Stimulated activated memory B cell treated with anti-CD40 and anti-IgM and Interleukin-4, amounts not matched to agents 10 μg/mL and 1 μg/mL and 100 μg/mL, for 72 hours (primary cell): ENCODE results near the gene DIS3L.
"Not testable (repeated sequence)": the region's sequence is repeated elsewhere in the genome, so short reads cannot be mapped to it uniquely, and the experiment has no call there.

ENCODE experiments used
- ATAC-seq: fragments of 150-1000 bp; cut with Tn5 transposase; 2 replicates; pipeline ENCODE4 v1.10.0; 2021
- H3K27ac Mint-ChIP-seq: one replicate; pipeline ENCODE4 v1.8.0; 2022; ENCODE audit warnings: mild to moderate bottlenecking, mixed read lengths
- H3K27me3 Mint-ChIP-seq: one replicate; pipeline ENCODE4 v1.8.0; 2022; ENCODE audit warnings: mixed read lengths
- H3K36me3 Mint-ChIP-seq: one replicate; pipeline ENCODE4 v1.8.0; 2022; ENCODE audit warnings: mixed read lengths
- H3K4me1 Mint-ChIP-seq: one replicate; pipeline ENCODE4 v1.8.0; 2022; ENCODE audit warnings: mixed read lengths
- H3K4me3 Mint-ChIP-seq: one replicate; pipeline ENCODE4 v1.8.0; 2022; ENCODE audit warnings: mild to moderate bottlenecking, moderate library complexity, mixed read lengths
- H3K9me3 Mint-ChIP-seq: one replicate; pipeline ENCODE4 v1.8.0; 2022; ENCODE audit warnings: mixed read lengths

The DIS3L gene

GRCh38 chr15:66291816-66292570 is 1.4 kb upstream of the DIS3L start:
- H3K27ac Mint-ChIP-seq = peak overlapping the region; percentile 92
- H3K27me3 Mint-ChIP-seq = no peaks in the 10 kb centered on the region
- H3K4me3 Mint-ChIP-seq = peak overlapping the region; percentile 82
- H3K36me3 Mint-ChIP-seq = no peaks in the 10 kb centered on the region
- H3K9me3 Mint-ChIP-seq = no peaks in the 10 kb centered on the region
- ATAC-seq = no peak
- H3K4me1 Mint-ChIP-seq = peaks cover 36% of the 10 kb centered on the region

GRCh38 chr15:66292571-66293418 is 573 bp upstream of the DIS3L start:
- Mint-ChIP-seq H3K4me3 (peak overlapping the region; percentile 82), H3K27me3 (no peaks in the 10 kb centered on the region), H3K4me1 (peaks cover 36% of the 10 kb centered on the region), H3K36me3 (no peaks in the 10 kb centered on the region), H3K9me3 (no peaks in the 10 kb centered on the region), H3K27ac (peak overlapping the region; percentile 92)
- no peak for ATAC-seq

GRCh38 chr15:66294157-66294931 is 976 bp downstream of the DIS3L start:
- ATAC-seq = peak; percentile 65
- Mint-ChIP-seq H3K4me3 (peak overlapping the region; percentile 83), H3K4me1 (peaks cover 36% of the 10 kb centered on the region), H3K27me3 (no peaks in the 10 kb centered on the region), H3K36me3 (peaks cover 9% of the 10 kb centered on the region), H3K27ac (peak overlapping the region; percentile 92), H3K9me3 (no peaks in the 10 kb centered on the region)

GRCh38 chr15:66294932-66295235 is 1.5 kb downstream of the DIS3L start:
- peak overlapping the region; percentile 83 for H3K4me3 Mint-ChIP-seq
- peaks cover 10% of the 10 kb centered on the region for H3K36me3 Mint-ChIP-seq
- peaks cover 36% of the 10 kb centered on the region for H3K4me1 Mint-ChIP-seq
- H3K27ac Mint-ChIP-seq = peak overlapping the region; percentile 92
- no peaks in the 10 kb centered on the region for H3K27me3 Mint-ChIP-seq
- no peaks in the 10 kb centered on the region for H3K9me3 Mint-ChIP-seq
- no peak for ATAC-seq

GRCh38 chr15:66296186-66296585 is 2.8 kb downstream of the DIS3L start:
- H3K27ac Mint-ChIP-seq = no peak overlapping the region
- no peaks in the 10 kb centered on the region for H3K27me3 Mint-ChIP-seq
- no peak overlapping the region for H3K4me3 Mint-ChIP-seq
- no peak for ATAC-seq
- H3K9me3 Mint-ChIP-seq = no peaks in the 10 kb centered on the region
- peaks cover 26% of the 10 kb centered on the region for H3K4me1 Mint-ChIP-seq
- H3K36me3 Mint-ChIP-seq = peaks cover 17% of the 10 kb centered on the region

GRCh38 chr15:66298803-66299251 is 5.5 kb downstream of the DIS3L start:
- Mint-ChIP-seq H3K27me3 (no peaks in the 10 kb centered on the region), H3K36me3 (peaks cover 26% of the 10 kb centered on the region), H3K4me3 (no peak overlapping the region), H3K27ac (no peak overlapping the region), H3K9me3 (no peaks in the 10 kb centered on the region), H3K4me1 (peaks cover 13% of the 10 kb centered on the region)
- ATAC-seq = no peak

- Mint-ChIP-seq H3K36me3 (peaks cover 30% of the 10 kb centered on the region), H3K4me1 (no peaks in the 10 kb centered on the region), H3K27ac (no peak overlapping the region), H3K4me3 (no peak overlapping the region), H3K27me3 (no peaks in the 10 kb centered on the region), H3K9me3 (no peaks in the 10 kb centered on the region)
- ATAC-seq = no peak
Observed at GRCh38 chr15:66302489-66303278, 9.3 kb downstream of the DIS3L start.

GRCh38 chr15:66304425-66304824 is 11.1 kb downstream of the DIS3L start:
- not testable (repeated sequence) for H3K4me1 Mint-ChIP-seq, H3K9me3 Mint-ChIP-seq, H3K27me3 Mint-ChIP-seq, ATAC-seq, H3K4me3 Mint-ChIP-seq, H3K27ac Mint-ChIP-seq
- H3K36me3 Mint-ChIP-seq = peaks cover 37% of the 10 kb centered on the region

- Mint-ChIP-seq H3K9me3 (no peaks in the 10 kb centered on the region), H3K4me1 (no peaks in the 10 kb centered on the region), H3K4me3 (no peak overlapping the region), H3K36me3 (peaks cover 47% of the 10 kb centered on the region), H3K27me3 (no peaks in the 10 kb centered on the region), H3K27ac (no peak overlapping the region)
- ATAC-seq = no peak
Observed at GRCh38 chr15:66306381-66306780, 13.0 kb downstream of the DIS3L start.

- Mint-ChIP-seq H3K4me3 (no peak overlapping the region), H3K27me3 (no peaks in the 10 kb centered on the region), H3K27ac (no peak overlapping the region), H3K36me3 (peaks cover 47% of the 10 kb centered on the region), H3K4me1 (no peaks in the 10 kb centered on the region), H3K9me3 (no peaks in the 10 kb centered on the region)
- no peak for ATAC-seq
Observed at GRCh38 chr15:66308531-66308930, 15.2 kb downstream of the DIS3L start.

GRCh38 chr15:66309828-66310227 is 16.5 kb downstream of the DIS3L start:
- peaks cover 47% of the 10 kb centered on the region for H3K36me3 Mint-ChIP-seq
- H3K27me3 Mint-ChIP-seq = no peaks in the 10 kb centered on the region
- H3K27ac Mint-ChIP-seq = no peak overlapping the region
- no peaks in the 10 kb centered on the region for H3K9me3 Mint-ChIP-seq
- ATAC-seq = no peak
- H3K4me3 Mint-ChIP-seq = no peak overlapping the region
- H3K4me1 Mint-ChIP-seq = no peaks in the 10 kb centered on the region

GRCh38 chr15:66310786-66311185 is 17.4 kb downstream of the DIS3L start:
- Mint-ChIP-seq H3K36me3 (peaks cover 53% of the 10 kb centered on the region), H3K4me1 (no peaks in the 10 kb centered on the region), H3K4me3 (no peak overlapping the region), H3K27ac (peak overlapping the region; percentile 8), H3K9me3 (no peaks in the 10 kb centered on the region), H3K27me3 (no peaks in the 10 kb centered on the region)
- no peak for ATAC-seq

GRCh38 chr15:66312144-66312543 is 18.8 kb downstream of the DIS3L start:
- Mint-ChIP-seq H3K27me3 (no peaks in the 10 kb centered on the region), H3K9me3 (no peaks in the 10 kb centered on the region), H3K36me3 (peaks cover 66% of the 10 kb centered on the region), H3K4me1 (no peaks in the 10 kb centered on the region), H3K27ac (no peak overlapping the region), H3K4me3 (no peak overlapping the region)
- ATAC-seq = no peak

- no peaks in the 10 kb centered on the region for H3K27me3 Mint-ChIP-seq
- H3K4me3 Mint-ChIP-seq = no peak overlapping the region
- no peaks in the 10 kb centered on the region for H3K9me3 Mint-ChIP-seq
- no peak for ATAC-seq
- H3K4me1 Mint-ChIP-seq = no peaks in the 10 kb centered on the region
- H3K36me3 Mint-ChIP-seq = peaks cover 42% of the 10 kb centered on the region
- no peak overlapping the region for H3K27ac Mint-ChIP-seq
Observed at GRCh38 chr15:66323312-66323928, 30.1 kb downstream of the DIS3L start.
